OCI-LY1 (cell line): ENCODE data around the gene GOT1.

Experiments used
- EZH2 ChIP-seq: fragments of 200-600 bp; sonication (generic), shearing (Covaris generic); IDR thresholded peaks from 2 replicates; pipeline ENCODE4 v1.8.0; 2017; ENCODE audit warnings: borderline replicate concordance, mixed run types, mild to moderate bottlenecking, antibody characterized with exemption, low read length, moderate library complexity, mixed read lengths
- TF ChIP-seq, protein P1 (sequence below): fragments of 200-600 bp; sonication (generic), shearing (Covaris generic); IDR thresholded peaks from 2 replicates; pipeline ENCODE4 v1.5.1; 2017; ENCODE audit warnings: mild to moderate bottlenecking, antibody characterized with exemption, low read length, moderate library complexity, mixed read lengths

- TF ChIP-seq, protein P1, sequence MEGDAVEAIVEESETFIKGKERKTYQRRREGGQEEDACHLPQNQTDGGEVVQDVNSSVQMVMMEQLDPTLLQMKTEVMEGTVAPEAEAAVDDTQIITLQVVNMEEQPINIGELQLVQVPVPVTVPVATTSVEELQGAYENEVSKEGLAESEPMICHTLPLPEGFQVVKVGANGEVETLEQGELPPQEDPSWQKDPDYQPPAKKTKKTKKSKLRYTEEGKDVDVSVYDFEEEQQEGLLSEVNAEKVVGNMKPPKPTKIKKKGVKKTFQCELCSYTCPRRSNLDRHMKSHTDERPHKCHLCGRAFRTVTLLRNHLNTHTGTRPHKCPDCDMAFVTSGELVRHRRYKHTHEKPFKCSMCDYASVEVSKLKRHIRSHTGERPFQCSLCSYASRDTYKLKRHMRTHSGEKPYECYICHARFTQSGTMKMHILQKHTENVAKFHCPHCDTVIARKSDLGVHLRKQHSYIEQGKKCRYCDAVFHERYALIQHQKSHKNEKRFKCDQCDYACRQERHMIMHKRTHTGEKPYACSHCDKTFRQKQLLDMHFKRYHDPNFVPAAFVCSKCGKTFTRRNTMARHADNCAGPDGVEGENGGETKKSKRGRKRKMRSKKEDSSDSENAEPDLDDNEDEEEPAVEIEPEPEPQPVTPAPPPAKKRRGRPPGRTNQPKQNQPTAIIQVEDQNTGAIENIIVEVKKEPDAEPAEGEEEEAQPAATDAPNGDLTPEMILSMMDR, result no peak
- no peak for TF ChIP-seq EZH2
Measured at GRCh38 chr10:99467236-99467999, 37.0 kb upstream of the GOT1 start.
